Neural crest cell (in vitro differentiated cells): Measurements from ENCODE around the gene OLA1. TPM values are rescaled to one million over a fixed set of nuclear protein-coding genes. Genes with fewer than 3 reads are reported as not detected.

ENCODE experiments used
- DNase-seq: peaks from one replicate; pipeline ENCODE4 v3.0.0; 2021; ENCODE audit warnings: low read depth, mixed read lengths, low spot score
- H3K27ac Mint-ChIP-seq: one replicate; pipeline ENCODE4 v1.8.0; 2021; ENCODE audit warnings: mild to moderate bottlenecking, mixed read lengths; ENCODE audit not compliant: unreplicated experiment
- H3K27me3 Mint-ChIP-seq: 2 replicates; pipeline ENCODE4 v1.8.0; 2021; ENCODE audit warnings: low read depth, mild to moderate bottlenecking, mixed read lengths
- H3K36me3 Mint-ChIP-seq: 2 replicates; pipeline ENCODE4 v1.8.0; 2021; ENCODE audit warnings: low read depth, mild to moderate bottlenecking, mixed read lengths
- H3K4me1 Mint-ChIP-seq: 2 replicates; pipeline ENCODE4 v1.8.0; 2021; ENCODE audit warnings: mixed read lengths
- H3K4me3 Mint-ChIP-seq: one replicate; pipeline ENCODE4 v1.8.0; 2021; ENCODE audit warnings: mild to moderate bottlenecking, mixed read lengths
- H3K9me3 Mint-ChIP-seq: 2 replicates; pipeline ENCODE4 v1.8.0; 2021; ENCODE audit warnings: mixed read lengths
- CTCF ChIP-seq: fragments of 200-600 bp; sonication (generic); conservative IDR thresholded peaks from 2 replicates; pipeline ENCODE4 v1.5.0; 2021; ENCODE audit warnings: antibody characterized with exemption, mild to moderate bottlenecking
- total RNA-seq: library from RNA; stranded (reverse); gene quantifications from 2 replicates; pipeline ENCODE4 v1.2.1, GENCODE V29; 2021

Gene OLA1
- total RNA-seq, 1 donor from 2014 or later: 170 TPM

GRCh38 chr2:174172802-174173355, 75.5 kb downstream of the OLA1 start:
- peaks cover 10% of the 10 kb centered on the region for H3K4me1 Mint-ChIP-seq

GRCh38 chr2:174171686-174172445, 76.5 kb downstream of the OLA1 start:
- H3K36me3 Mint-ChIP-seq: peaks cover 61% of the 10 kb centered on the region
- peaks cover 23% of the 10 kb centered on the region for H3K9me3 Mint-ChIP-seq
- H3K4me3 Mint-ChIP-seq: no peak overlapping the region
- H3K4me1 Mint-ChIP-seq: peaks cover 5% of the 10 kb centered on the region
- DNase-seq: no peak
- no peak for TF ChIP-seq CTCF
- no peak overlapping the region for H3K27ac Mint-ChIP-seq
- H3K27me3 Mint-ChIP-seq: no peaks in the 10 kb centered on the region

More at GRCh38 chr2:174172802-174173355, 75.5 kb downstream of the OLA1 start:
- Mint-ChIP-seq H3K36me3 (peaks cover 55% of the 10 kb centered on the region), H3K9me3 (peaks cover 21% of the 10 kb centered on the region), H3K27ac (no peak overlapping the region), H3K27me3 (no peaks in the 10 kb centered on the region), H3K4me3 (no peak overlapping the region)
- no peak for DNase-seq
- TF ChIP-seq CTCF: no peak

GRCh38 chr2:174169372-174169771, 79.0 kb downstream of the OLA1 start:
- Mint-ChIP-seq H3K4me1 (no peaks in the 10 kb centered on the region), H3K36me3 (peaks cover 55% of the 10 kb centered on the region), H3K9me3 (peaks cover 24% of the 10 kb centered on the region), H3K4me3 (no peak overlapping the region), H3K27me3 (no peaks in the 10 kb centered on the region), H3K27ac (no peak overlapping the region)
- no peak for TF ChIP-seq CTCF
- DNase-seq: no peak

- H3K36me3 Mint-ChIP-seq: peaks cover 34% of the 10 kb centered on the region
- no peaks in the 10 kb centered on the region for H3K4me1 Mint-ChIP-seq
- no peak overlapping the region for H3K27ac Mint-ChIP-seq
- no peak overlapping the region for H3K4me3 Mint-ChIP-seq
- TF ChIP-seq CTCF: no peak
- peaks cover 11% of the 10 kb centered on the region for H3K9me3 Mint-ChIP-seq
- H3K27me3 Mint-ChIP-seq: no peaks in the 10 kb centered on the region
- no peak for DNase-seq
Measured at GRCh38 chr2:174166261-174166660, 82.1 kb downstream of the OLA1 start.

- H3K9me3 Mint-ChIP-seq: peaks cover 3% of the 10 kb centered on the region
- H3K36me3 Mint-ChIP-seq: peaks cover 8% of the 10 kb centered on the region
- DNase-seq: no peak
- TF ChIP-seq CTCF: no peak
- no peak overlapping the region for H3K27ac Mint-ChIP-seq
- no peaks in the 10 kb centered on the region for H3K27me3 Mint-ChIP-seq
- H3K4me3 Mint-ChIP-seq: no peak overlapping the region
- peaks cover 3% of the 10 kb centered on the region for H3K4me1 Mint-ChIP-seq
Measured at GRCh38 chr2:174161490-174161889, 86.8 kb downstream of the OLA1 start.
